Measurements from ENCODE around the gene PADI1. TPM values are rescaled to one million over a fixed set of nuclear protein-coding genes. Genes with fewer than 3 reads are reported as not detected.

PADI1 gene
- total RNA-seq, 1 experiment from 2014 or later = 0.37 TPM

DNA sequence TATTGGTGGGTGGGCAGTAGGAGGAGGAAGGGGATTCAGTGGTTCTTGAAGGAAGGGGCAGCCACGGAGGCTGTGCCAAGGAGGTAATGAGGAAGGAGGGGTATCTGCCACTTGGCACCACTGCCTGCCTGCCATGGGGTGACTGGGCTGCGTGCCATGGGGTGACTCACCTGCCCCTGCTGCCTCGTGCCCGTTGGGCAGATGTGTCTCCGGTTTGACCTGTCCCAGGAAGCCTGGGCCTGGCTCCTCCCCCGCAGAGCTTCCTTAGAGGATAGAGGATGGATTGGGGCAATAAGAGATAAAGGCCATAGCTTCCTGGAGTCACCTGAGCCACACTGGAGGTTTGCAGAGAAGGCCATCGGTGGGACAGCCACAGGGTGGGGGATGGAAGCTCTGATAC is 45.7 kb downstream of the PADI1 start (continued):
- TF ChIP-seq JUND (IDR thresholded peaks at IDR 0.05) = peak; percentile 91
- TF ChIP-seq, protein P1, sequence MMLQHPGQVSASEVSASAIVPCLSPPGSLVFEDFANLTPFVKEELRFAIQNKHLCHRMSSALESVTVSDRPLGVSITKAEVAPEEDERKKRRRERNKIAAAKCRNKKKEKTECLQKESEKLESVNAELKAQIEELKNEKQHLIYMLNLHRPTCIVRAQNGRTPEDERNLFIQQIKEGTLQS (IDR thresholded peaks at IDR 0.05) = no peak

DNA sequence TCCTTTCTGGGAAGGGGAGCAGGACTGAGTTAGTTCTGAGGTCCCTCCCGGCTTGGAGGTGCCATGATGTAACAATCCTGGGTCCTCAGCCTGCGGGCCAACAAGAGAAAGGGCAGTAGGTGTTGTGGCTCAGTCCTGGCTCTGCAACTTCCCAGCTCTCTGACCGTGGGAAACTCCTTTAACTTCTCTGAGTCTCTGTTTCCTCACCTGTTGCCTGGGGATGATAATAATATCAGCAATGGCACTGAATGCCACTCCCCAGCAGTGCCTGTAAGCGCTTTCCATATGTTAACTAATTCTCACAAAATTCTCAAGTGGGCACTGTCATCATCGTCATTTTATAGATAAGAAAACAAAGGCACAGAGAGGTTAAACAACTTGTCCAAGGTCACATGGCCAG is 46.3 kb downstream of the PADI1 start:
- BruUV-seq (replicated peaks) = no TSS peak
- CTCF ChIA-PET = interaction anchor here (0.7 to 2.6 kb wide), 3 partner anchors 14 to 126 kb away, joined by 3 to 10 read pairs (median 3); no protein-coding TSS in a partner anchor

DNA sequence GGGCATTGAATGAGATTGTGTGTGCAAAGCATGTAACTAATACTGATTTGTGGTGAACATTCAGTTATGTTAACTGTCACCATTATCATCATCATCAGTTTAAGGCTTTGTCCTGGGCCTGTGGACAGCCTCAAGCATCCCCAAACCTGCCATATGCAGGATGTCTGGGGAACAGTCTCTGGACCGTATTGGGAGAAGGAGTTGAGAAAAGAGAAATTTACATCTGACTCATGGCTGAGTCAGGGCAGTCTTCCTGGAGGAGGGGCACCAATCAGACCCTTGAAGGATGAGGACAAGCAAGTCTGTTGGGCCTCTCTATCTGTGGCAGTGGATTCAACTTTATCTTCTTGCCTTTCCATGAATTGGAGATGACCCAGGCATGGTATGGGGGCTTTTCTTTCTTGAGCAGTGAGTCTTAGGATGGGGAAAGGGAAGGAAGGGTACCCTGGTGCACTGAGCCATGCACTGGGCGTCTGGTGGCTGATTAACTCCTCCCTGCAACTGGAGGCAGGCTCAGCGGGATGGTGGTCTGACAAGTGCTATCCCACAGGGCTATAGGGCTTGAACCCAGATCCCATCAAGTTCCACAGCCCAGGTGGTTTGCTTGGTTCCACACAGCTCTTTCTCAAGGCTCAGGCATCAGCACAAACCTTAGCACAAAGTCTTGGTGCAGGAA is 46.9 kb downstream of the PADI1 start:
- ChIA-PET POLR2A (no interaction called here), RAD21 (ENCODE audit: low non-redundant PET in 1 of 2, low total read pairs in 2 of 2, uncharacterized antibody in 2 of 2, unreplicated experiment in 2 of 2) (no interaction called here), CTCF (interaction anchor here (2.6 kb wide), 1 partner anchor 14 kb away, joined by 10 read pairs; no protein-coding TSS in a partner anchor)
- Histone ChIP-seq H2AFZ (ENCODE audit: low read depth, low read length, poor library complexity, severe bottlenecking) (no peak overlapping the region), H3K4me2 (ENCODE audit: low read length) (peak overlapping the region; percentile 62), H3K4me1 (ENCODE audit: control insufficient read depth in 1 of 2, insufficient read depth in 2 of 2, low read length in 2 of 2) (peaks cover 34 to 46% of the 10 kb centered on the region in 2 experiments), H3K9me3 (ENCODE audit: control insufficient read depth in 1 of 2, insufficient read depth in 1 of 2, low read depth in 1 of 2, low read length in 2 of 2) (no peaks in the 10 kb centered on the region), H3K27me3 (ENCODE audit: insufficient read depth, low read length) (peaks cover 3% of the 10 kb centered on the region), H3K27ac (ENCODE audit: low read depth, low read length) (no peak overlapping the region), H3K4me3 (replicated peaks in 1 of 2; ENCODE audit: low read depth in 1 of 2, low read length in 2 of 2) (no peak overlapping the region), H3K9me2 (ENCODE audit: insufficient read depth) (no peaks in the 10 kb centered on the region), H3K36me3 (ENCODE audit: control insufficient read depth in 1 of 2, insufficient read depth in 2 of 2, low read length in 2 of 2) (no peaks in the 10 kb centered on the region), H3K9ac (ENCODE audit: low read length) (no peak overlapping the region), H3K79me2 (ENCODE audit: insufficient read depth, low read length) (no peaks in the 10 kb centered on the region), H4K20me1 (ENCODE audit: insufficient read depth) (no peaks in the 10 kb centered on the region)
- ATAC-seq (peak; percentile 56), DNase-seq (ENCODE audit: low read depth, low spot score) (no peak)
- TF ChIP-seq TCF7L2 (IDR thresholded peaks at IDR 0.05; ENCODE audit: borderline replicate concordance, extremely low read depth, insufficient read depth, insufficient read length) = no peak
- TF ChIP-seq, protein P2, sequence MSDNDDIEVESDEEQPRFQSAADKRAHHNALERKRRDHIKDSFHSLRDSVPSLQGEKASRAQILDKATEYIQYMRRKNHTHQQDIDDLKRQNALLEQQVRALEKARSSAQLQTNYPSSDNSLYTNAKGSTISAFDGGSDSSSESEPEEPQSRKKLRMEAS (IDR thresholded peaks at IDR 0.05) = no peak
- no peak for TF ChIP-seq ELF1 (IDR thresholded peaks at IDR 0.05; ENCODE audit: borderline replicate concordance, low read depth)
- TF ChIP-seq FOSL1 (IDR thresholded peaks at IDR 0.05; ENCODE audit: low read depth) = peak; percentile 85
- peak; percentile 55; the same call in 1 of the 2 replicates for TF ChIP-seq JUND (IDR thresholded peaks at IDR 0.05)
- intact Hi-C loops (cut with micrococcal nuclease) = no loop called here
- BruUV-seq (replicated peaks) = no TSS peak

More for the DNA sequence above, 46.3 kb downstream of the PADI1 start:
- H3K9me3 ChIP-seq (ENCODE audit: control insufficient read depth in 1 of 2, insufficient read depth in 1 of 2, low read depth in 1 of 2, low read length in 2 of 2) = no peaks in the 10 kb centered on the region
- peaks cover 34 to 52% of the 10 kb centered on the region in 2 experiments for H3K4me1 ChIP-seq (ENCODE audit: control insufficient read depth in 1 of 2, insufficient read depth in 2 of 2, low read length in 2 of 2)
- H3K9me2 ChIP-seq (ENCODE audit: insufficient read depth) = no peaks in the 10 kb centered on the region
- DNase-seq (ENCODE audit: low read depth, low spot score) (no peak), ATAC-seq (peak; percentile 13)
- H3K9ac ChIP-seq (ENCODE audit: low read length) = peak overlapping the region; percentile 22; the same call in 1 of the 2 replicates
- peak overlapping the region; percentile 62 for H3K4me2 ChIP-seq (ENCODE audit: low read length)
- TF ChIP-seq CBX3 (IDR thresholded peaks at IDR 0.05; ENCODE audit: low read depth) = no peak
- no peak for TF ChIP-seq JUND (IDR thresholded peaks at IDR 0.05)
- no peak for TF ChIP-seq EGR1 (IDR thresholded peaks at IDR 0.05; ENCODE audit: low read depth)
- TF ChIP-seq POLR2A (IDR thresholded peaks at IDR 0.05; ENCODE audit: borderline replicate concordance, extremely low read depth, insufficient read depth, insufficient read length) = no peak
- TF ChIP-seq TCF7L2 (IDR thresholded peaks at IDR 0.05; ENCODE audit: borderline replicate concordance, extremely low read depth, insufficient read depth, insufficient read length) = no peak
- TF ChIP-seq CEBPB (IDR thresholded peaks at IDR 0.05; ENCODE audit: low read depth) = no peak
- TF ChIP-seq, protein P2 (IDR thresholded peaks at IDR 0.05) = no peak
- no peak for TF ChIP-seq FOSL1 (IDR thresholded peaks at IDR 0.05; ENCODE audit: low read depth)
- H2AFZ ChIP-seq (ENCODE audit: low read depth, low read length, poor library complexity, severe bottlenecking) = no peak overlapping the region
- peak overlapping the region; percentile 12; the same call in 1 of the 2 replicates for H3K27ac ChIP-seq (ENCODE audit: low read depth, low read length)
- H4K20me1 ChIP-seq (ENCODE audit: insufficient read depth) = no peaks in the 10 kb centered on the region
- H3K36me3 ChIP-seq (ENCODE audit: control insufficient read depth in 1 of 2, insufficient read depth in 2 of 2, low read length in 2 of 2) = no peaks in the 10 kb centered on the region
- intact Hi-C loops (cut with micrococcal nuclease) = no loop called here
- H3K27me3 ChIP-seq (ENCODE audit: insufficient read depth, low read length) = peaks cover 3% of the 10 kb centered on the region
- H3K4me3 ChIP-seq (replicated peaks in 1 of 2; ENCODE audit: low read depth in 1 of 2, low read length in 2 of 2) = no peak overlapping the region
- ChIA-PET RAD21 (ENCODE audit: low non-redundant PET in 1 of 2, low total read pairs in 2 of 2, uncharacterized antibody in 2 of 2, unreplicated experiment in 2 of 2) (interaction anchor here in 1 of 2 experiments (1.0 kb wide), 1 partner anchor 8 kb away, joined by 3 read pairs; no protein-coding TSS in a partner anchor), POLR2A (no interaction called here)
- H3K79me2 ChIP-seq (ENCODE audit: insufficient read depth, low read length) = no peaks in the 10 kb centered on the region
